Kidney (tissue), 14 donors: ENCODE results near the gene SLC25A39. TPM values are rescaled to one million over a fixed set of nuclear protein-coding genes. Genes with fewer than 3 reads are reported as not detected.

Experiments
- DNase-seq, 5 donors: peaks; one replicate each; pipeline ENCODE4 v3.0.0-alpha.2; 2013 to 2020
- FAIRE-seq: peaks from 2 replicates; lab custom pipeline; 2012; peaks lifted over from hg19 to GRCh38; lab: Jason Lieb, UNC
- H3K27ac ChIP-seq, 2 donors: one replicate each; pipeline ENCODE4 v1.7.0; 2013; ENCODE audit warnings: low read depth in 2 of 2, low read length in 2 of 2, inconsistent platforms in 1 of 2
- H3K27me3 ChIP-seq: one replicate; pipeline ENCODE4 v1.7.1; 2013; ENCODE audit warnings: low read length, inconsistent platforms; ENCODE audit not compliant: control insufficient read depth, insufficient read depth
- H3K36me3 ChIP-seq, 3 donors: one replicate each; pipeline versions ENCODE4 v1.7.0 to v1.7.1; 2013; ENCODE audit warnings: low read length in 3 of 3, control low read depth in 1 of 3, inconsistent platforms in 1 of 3; ENCODE audit not compliant: insufficient read depth in 3 of 3, control insufficient read depth in 2 of 3
- H3K4me1 ChIP-seq, 3 donors: one replicate each; pipeline versions ENCODE4 v1.7.0 to v1.7.1; 2013; ENCODE audit warnings: low read length in 3 of 3, inconsistent platforms in 1 of 3, low read depth in 1 of 3; ENCODE audit not compliant: control insufficient read depth in 2 of 3, insufficient read depth in 2 of 3
- H3K4me3 ChIP-seq, 3 donors: one replicate each; pipeline versions ENCODE4 v1.7.0 to v1.8.1; 2013; ENCODE audit warnings: low read length in 3 of 3, control low read depth in 1 of 3, inconsistent platforms in 1 of 3
- H3K9ac ChIP-seq, 3 donors: one replicate each; pipeline versions ENCODE4 v1.7.0 to v1.7.1; 2013; ENCODE audit warnings: low read length in 3 of 3, control low read depth in 1 of 3, inconsistent platforms in 1 of 3
- H3K9me3 ChIP-seq, 3 donors: one replicate each; pipeline versions ENCODE4 v1.7.0 to v1.7.1; 2013; ENCODE audit warnings: low read length in 3 of 3, control low read depth in 1 of 3, inconsistent platforms in 1 of 3; ENCODE audit not compliant: control insufficient read depth in 2 of 3, insufficient read depth in 1 of 3
- intact Hi-C: fragments of 100-400 bp; cut with DNase I; formaldehyde crosslinking; loops from one replicate; pipeline ENCODE4 v1.11.1; 2022
- polyA plus RNA-seq: library from polyadenylated mRNA; stranded (reverse); fragments of 350-450 nt; fragmentation: Illumina TruSeq; extraction: RNeasy Lipid Tissue Mini Kit (QIAGEN cat#74804); gene quantifications from one replicate; pipeline ENCODE4 v1.2.3, GENCODE V29; 2014; ENCODE audit warnings: low read depth, low replicate concordance; ENCODE audit not compliant: insufficient read depth
- total RNA-seq: library from RNA; stranded (reverse); fragmentation: NEBNext Ultra II Directional; extraction: Animal tissue kit (Norgen Biotek cat#: 25700); gene quantifications from one replicate; pipeline ENCODE4 v1.2.1, GENCODE V29; 2021
- TF ChIP-seq, protein P1 (sequence below): IDR thresholded peaks from 3 replicates; pipeline ENCODE4 v1.5.1; 2012; ENCODE audit warnings: mild to moderate bottlenecking, moderate library complexity, borderline replicate concordance; ENCODE audit not compliant: insufficient read depth; ENCODE audit errors: extremely low read depth
- donor health status: control.
- donor health status: control.
- donor health status: control.
- donor health status: control.
- donor health status: control.
- donor health status: DM: yes; HTN: yes; CAD: no.
- donor health status: Normal renal cell carcinoma (clear cell type).

The SLC25A39 gene
- total and polyA plus RNA-seq, 2 donors from 2014 or later: 107 to 389 TPM

DNA sequence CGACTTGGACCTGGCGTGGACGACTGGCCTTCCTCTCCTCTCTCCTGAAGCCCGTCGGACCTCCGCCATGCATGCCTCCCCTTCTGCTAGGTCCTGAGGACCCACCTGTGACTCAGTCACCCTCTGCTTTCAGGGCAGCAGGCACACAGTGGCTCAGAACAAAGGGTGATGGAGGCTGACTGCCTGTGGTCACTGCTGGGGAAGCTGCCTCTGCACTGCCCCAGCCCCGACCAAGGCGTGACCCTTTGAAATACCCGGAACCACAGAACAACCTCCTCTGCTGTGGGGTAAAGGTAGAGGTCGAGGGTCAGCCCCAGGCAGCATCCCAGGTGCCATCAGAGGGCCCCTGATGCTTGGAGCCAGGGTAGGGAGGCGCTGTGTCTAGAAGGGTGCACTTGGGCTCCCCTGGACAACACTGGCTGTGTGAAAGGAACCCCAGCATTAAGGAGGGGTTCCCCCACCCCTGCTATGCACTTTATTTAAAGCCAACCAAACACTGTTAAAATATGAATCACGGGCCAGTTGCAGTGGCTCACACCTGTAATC lies 44.2 kb downstream of the SLC25A39 start:
- FAIRE-seq: no peak
- Histone ChIP-seq H3K4me3 (no peak overlapping the region), H3K27me3 (no peaks in the 10 kb centered on the region), H3K4me1 (peaks cover 0 to 11% (median 0%) of the 10 kb centered on the region in 3 donors), H3K27ac (peak overlapping the region; percentile 57 to 78), H3K9ac (peak overlapping the region in 1 of 3 donors; percentile 12), H3K36me3 (no peaks in the 10 kb centered on the region), H3K9me3 (no peaks in the 10 kb centered on the region)
- intact Hi-C loops: no loop called here
- TF ChIP-seq, protein P1, sequence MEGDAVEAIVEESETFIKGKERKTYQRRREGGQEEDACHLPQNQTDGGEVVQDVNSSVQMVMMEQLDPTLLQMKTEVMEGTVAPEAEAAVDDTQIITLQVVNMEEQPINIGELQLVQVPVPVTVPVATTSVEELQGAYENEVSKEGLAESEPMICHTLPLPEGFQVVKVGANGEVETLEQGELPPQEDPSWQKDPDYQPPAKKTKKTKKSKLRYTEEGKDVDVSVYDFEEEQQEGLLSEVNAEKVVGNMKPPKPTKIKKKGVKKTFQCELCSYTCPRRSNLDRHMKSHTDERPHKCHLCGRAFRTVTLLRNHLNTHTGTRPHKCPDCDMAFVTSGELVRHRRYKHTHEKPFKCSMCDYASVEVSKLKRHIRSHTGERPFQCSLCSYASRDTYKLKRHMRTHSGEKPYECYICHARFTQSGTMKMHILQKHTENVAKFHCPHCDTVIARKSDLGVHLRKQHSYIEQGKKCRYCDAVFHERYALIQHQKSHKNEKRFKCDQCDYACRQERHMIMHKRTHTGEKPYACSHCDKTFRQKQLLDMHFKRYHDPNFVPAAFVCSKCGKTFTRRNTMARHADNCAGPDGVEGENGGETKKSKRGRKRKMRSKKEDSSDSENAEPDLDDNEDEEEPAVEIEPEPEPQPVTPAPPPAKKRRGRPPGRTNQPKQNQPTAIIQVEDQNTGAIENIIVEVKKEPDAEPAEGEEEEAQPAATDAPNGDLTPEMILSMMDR: no peak
- no peak for DNase-seq

DNA sequence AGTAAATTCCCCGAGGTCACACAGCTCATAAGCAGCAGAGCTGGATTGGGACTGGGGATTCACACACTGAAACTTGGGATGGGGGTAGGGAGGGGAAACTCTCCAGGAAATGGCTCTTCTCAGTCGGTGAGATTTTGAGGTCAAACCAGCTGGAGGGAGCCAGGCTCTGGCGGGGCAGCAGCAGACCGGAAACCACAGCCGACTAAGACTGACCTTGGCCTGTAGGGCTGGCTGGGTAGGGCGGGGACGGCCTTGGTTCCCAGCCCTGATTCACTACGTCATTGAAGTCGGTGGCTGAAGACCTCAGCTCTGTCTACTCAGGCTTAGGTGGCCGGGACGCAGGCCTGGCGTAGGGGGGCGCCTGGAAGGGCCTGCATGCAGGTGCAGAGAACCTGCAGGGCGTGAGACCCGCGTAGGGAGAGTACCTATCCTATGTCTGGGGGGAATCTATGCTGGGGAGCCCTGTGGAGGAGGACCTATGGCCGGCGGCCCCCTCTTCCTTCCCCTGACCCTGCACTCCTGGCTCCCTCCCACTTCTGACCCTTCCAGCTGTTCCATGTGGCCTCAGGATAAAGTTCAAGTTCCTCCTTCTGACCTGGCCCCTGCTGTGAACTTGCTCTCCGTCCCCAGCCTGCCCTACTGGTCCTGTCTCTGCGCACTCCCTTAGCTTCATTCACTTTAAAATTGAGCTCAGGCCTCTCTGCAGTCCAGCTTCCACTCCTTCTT lies 44.8 kb downstream of the SLC25A39 start:
- TF ChIP-seq, protein P1: no peak
- Histone ChIP-seq H3K27ac (peak overlapping the region; percentile 57 to 78), H3K36me3 (no peaks in the 10 kb centered on the region), H3K9ac (peak overlapping the region in 1 of 3 donors; percentile 34), H3K9me3 (no peaks in the 10 kb centered on the region), H3K27me3 (no peaks in the 10 kb centered on the region), H3K4me3 (no peak overlapping the region), H3K4me1 (peaks cover 0 to 11% (median 0%) of the 10 kb centered on the region in 3 donors)
- intact Hi-C loops: no loop called here
- FAIRE-seq (no peak), DNase-seq (peak; percentile 54 to 92 (median 65))

DNA sequence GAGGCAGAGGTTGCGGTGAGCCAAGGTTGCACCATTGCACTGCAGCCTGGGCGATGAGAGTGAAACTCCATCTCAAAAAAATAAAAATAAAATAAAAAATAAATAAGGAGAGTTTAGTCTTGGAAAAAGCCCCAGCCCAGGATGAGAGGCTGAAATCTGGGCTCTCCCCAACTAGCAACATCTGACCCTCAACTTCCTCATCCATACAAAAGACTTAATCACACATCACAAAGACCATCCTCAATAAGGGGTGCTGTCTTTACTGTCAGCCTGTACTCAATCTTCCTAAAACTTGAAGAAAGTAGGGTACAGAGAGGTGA lies 45.3 kb downstream of the SLC25A39 start:
- H3K9ac ChIP-seq: peak overlapping the region in 1 of 3 donors; percentile 34
- intact Hi-C loops: no loop called here
- no peaks in the 10 kb centered on the region for H3K9me3 ChIP-seq
- H3K4me1 ChIP-seq: peaks cover 0 to 11% (median 0%) of the 10 kb centered on the region in 3 donors
- no peaks in the 10 kb centered on the region for H3K27me3 ChIP-seq
- H3K36me3 ChIP-seq: no peaks in the 10 kb centered on the region
- TF ChIP-seq, protein P1: no peak
- H3K27ac ChIP-seq: peak overlapping the region; percentile 41 to 57
- DNase-seq: no peak
- FAIRE-seq: no peak
- no peak overlapping the region for H3K4me3 ChIP-seq
